Endothelial cell (in vitro differentiated cells): ENCODE data around the gene VN1R4. TPM values are rescaled to one million over a fixed set of nuclear protein-coding genes. Genes with fewer than 3 reads are reported as not detected.
A peak's percentile ranks its signal among the peaks of the same experiment; 100 is the strongest.
"Not testable (repeated sequence)": the region's sequence is repeated elsewhere in the genome, so short reads cannot be mapped to it uniquely, and the experiment has no call there.

Experiments used
- DNase-seq: peaks from one replicate; pipeline ENCODE4 v3.0.0; 2021; ENCODE audit warnings: low spot score
- H3K27ac Mint-ChIP-seq: one replicate; pipeline ENCODE4 v1.8.0; 2021; ENCODE audit warnings: mixed read lengths, inconsistent platforms; ENCODE audit not compliant: unreplicated experiment
- H3K27me3 Mint-ChIP-seq: one replicate; pipeline ENCODE4 v1.8.0; 2021; ENCODE audit warnings: mild to moderate bottlenecking, moderate library complexity, mixed read lengths, inconsistent platforms; ENCODE audit not compliant: unreplicated experiment
- H3K36me3 Mint-ChIP-seq: one replicate; pipeline ENCODE4 v1.8.0; 2021; ENCODE audit warnings: mild to moderate bottlenecking, low read depth, mixed read lengths, inconsistent platforms; ENCODE audit not compliant: unreplicated experiment
- H3K4me1 Mint-ChIP-seq: one replicate; pipeline ENCODE4 v1.8.0; 2021; ENCODE audit warnings: mild to moderate bottlenecking, mixed read lengths, inconsistent platforms; ENCODE audit not compliant: unreplicated experiment
- H3K4me3 Mint-ChIP-seq: one replicate; pipeline ENCODE4 v1.8.0; 2021; ENCODE audit warnings: mild to moderate bottlenecking, mixed read lengths, inconsistent platforms; ENCODE audit not compliant: unreplicated experiment
- H3K9me3 Mint-ChIP-seq: one replicate; pipeline ENCODE4 v1.8.0; 2021; ENCODE audit warnings: mixed read lengths, inconsistent platforms; ENCODE audit not compliant: unreplicated experiment
- total RNA-seq: library from RNA; stranded (reverse); fragmentation: NEBNext Ultra II Directional; extraction: Animal tissue kit (Norgen Biotek cat#: 25700); gene quantifications from one replicate; pipeline ENCODE4 v1.2.1, GENCODE V29; 2021; ENCODE audit not compliant: unreplicated experiment
- TF ChIP-seq, protein P1 (sequence below): fragments of 200-600 bp; sonication (generic); IDR thresholded peaks from one replicate; pipeline ENCODE4 v1.5.0; 2021; ENCODE audit warnings: antibody characterized with exemption; ENCODE audit not compliant: unreplicated experiment

VN1R4 gene
- total RNA-seq, 1 donor from 2014 or later, result not detected

DNA sequence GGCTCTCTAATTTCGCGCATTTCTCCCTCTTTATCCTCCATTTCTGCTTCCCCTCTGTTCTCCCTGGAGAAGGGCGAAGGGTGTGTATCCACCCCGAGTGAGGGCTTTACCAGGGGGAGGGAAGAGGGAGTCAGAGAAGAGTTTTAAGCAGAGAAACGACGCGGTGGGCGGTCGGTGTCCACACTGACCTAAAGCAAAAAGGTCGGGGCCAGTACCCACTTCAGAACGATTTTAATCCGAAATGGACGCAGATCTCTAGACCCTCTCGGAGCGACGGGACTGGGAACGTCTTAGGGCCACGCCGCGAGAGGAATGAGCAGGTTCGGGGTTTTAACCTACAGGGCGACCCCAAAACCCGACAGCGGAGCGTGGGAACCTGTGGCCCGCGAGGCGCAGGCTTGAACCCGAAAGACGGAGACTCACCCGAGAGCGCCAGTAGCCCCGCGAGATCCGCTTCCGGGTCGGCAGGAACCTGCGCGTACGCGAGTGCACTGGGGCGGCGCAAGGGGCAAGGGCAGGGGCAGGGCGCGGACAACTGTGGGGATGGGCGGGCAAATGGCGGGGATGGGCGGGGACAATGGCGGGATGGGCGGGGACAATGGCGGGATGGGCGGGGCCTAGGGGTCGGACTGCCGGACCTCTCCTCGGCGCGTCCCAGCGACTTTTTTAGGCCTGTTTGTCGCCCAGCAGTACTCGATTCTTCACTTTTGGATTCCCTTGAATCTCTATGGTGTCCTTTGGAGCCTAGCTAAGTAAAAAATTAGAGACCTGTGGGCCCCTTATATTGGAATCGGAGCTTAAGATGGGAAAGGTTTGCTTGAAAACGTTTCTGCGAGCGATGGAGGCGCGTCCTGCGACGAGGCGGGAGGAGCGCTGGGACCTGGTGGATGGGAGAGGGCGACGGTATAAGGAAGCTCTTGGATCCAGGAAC lies 12.8 kb downstream of the VN1R4 start, which contains the start of gene ZNF677:
TSS of gene ZNF677 (minus strand) at position 463 of the 931 bp plus-strand sequence. CDS start 3,323 bp downstream, outside the sequence.
- peak within 1 kb of the TSS; percentile 91 for H3K4me3 Mint-ChIP-seq
- peak; percentile 83 for DNase-seq

DNA sequence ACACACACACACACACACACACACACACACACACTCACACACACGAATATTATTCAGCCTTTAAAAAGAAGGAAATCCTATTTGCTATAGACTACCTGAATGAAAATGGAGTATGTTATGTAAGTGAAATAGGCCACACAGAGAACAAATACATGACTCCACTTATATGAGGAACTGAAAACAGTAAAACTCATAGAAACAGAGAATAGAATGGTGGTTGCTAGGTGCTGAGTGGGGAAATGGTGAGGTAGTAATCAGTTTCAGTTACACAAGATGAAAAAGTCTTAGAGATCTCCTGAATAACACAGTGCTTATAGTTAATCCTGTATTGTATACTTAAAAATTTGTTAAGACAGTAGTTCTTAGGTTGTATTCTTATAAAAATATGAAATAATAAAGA lies 21.0 kb downstream of the VN1R4 start:
- peaks cover 90% of the 10 kb centered on the region for H3K36me3 Mint-ChIP-seq
- no peak for DNase-seq
- H3K4me3 Mint-ChIP-seq, result peak overlapping the region; percentile 76
- TF ChIP-seq, protein P1, sequence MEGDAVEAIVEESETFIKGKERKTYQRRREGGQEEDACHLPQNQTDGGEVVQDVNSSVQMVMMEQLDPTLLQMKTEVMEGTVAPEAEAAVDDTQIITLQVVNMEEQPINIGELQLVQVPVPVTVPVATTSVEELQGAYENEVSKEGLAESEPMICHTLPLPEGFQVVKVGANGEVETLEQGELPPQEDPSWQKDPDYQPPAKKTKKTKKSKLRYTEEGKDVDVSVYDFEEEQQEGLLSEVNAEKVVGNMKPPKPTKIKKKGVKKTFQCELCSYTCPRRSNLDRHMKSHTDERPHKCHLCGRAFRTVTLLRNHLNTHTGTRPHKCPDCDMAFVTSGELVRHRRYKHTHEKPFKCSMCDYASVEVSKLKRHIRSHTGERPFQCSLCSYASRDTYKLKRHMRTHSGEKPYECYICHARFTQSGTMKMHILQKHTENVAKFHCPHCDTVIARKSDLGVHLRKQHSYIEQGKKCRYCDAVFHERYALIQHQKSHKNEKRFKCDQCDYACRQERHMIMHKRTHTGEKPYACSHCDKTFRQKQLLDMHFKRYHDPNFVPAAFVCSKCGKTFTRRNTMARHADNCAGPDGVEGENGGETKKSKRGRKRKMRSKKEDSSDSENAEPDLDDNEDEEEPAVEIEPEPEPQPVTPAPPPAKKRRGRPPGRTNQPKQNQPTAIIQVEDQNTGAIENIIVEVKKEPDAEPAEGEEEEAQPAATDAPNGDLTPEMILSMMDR, result no peak
- no peaks in the 10 kb centered on the region for H3K4me1 Mint-ChIP-seq
- peaks cover 54% of the 10 kb centered on the region for H3K9me3 Mint-ChIP-seq
- peaks cover 1% of the 10 kb centered on the region for H3K27me3 Mint-ChIP-seq
- H3K27ac Mint-ChIP-seq, result no peak overlapping the region

More for the DNA sequence above, 12.8 kb downstream of the VN1R4 start, which contains the start of gene ZNF677:
- peak within 1 kb of the TSS; percentile 72 for H3K27ac Mint-ChIP-seq
- H3K9me3 Mint-ChIP-seq, result peaks cover 23% of the 10 kb centered on the region
- TF ChIP-seq, protein P1, result no peak
- peaks cover 3% of the 10 kb centered on the region for H3K27me3 Mint-ChIP-seq
- H3K4me1 Mint-ChIP-seq, result peaks cover 6% of the 10 kb centered on the region
- peaks cover 45% of the 10 kb centered on the region for H3K36me3 Mint-ChIP-seq

DNA sequence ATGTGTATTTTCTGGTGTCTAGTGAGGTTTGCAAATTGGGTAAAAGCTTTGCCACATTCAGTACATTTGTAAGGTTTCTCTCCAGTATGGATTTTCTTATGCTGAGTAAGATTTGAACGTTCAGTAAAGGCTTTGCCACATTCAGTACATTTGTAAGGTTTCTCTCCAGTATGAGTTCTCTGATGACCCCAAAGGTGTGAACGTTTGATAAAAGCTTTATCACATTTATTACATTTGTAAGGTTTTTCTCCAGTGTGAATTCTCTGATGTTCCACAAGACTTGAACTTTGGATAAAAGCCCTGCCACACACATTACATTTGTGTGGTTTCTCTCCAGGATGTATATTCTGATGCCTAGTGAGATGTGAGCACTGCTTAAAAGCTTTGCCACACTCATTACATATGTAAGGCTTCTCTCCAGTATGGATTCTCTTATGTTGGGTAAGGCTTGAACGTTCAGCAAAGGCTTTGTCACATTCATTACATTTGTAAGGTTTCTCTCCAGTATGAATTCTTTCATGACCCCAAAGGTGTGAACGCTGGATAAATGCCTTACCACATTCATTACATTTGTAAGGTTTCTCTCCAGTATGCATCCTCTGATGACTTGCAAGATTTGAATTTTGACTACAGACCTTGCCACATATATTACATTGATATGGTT lies 30.3 kb downstream of the VN1R4 start:
- peak overlapping the region; percentile 74 for H3K4me3 Mint-ChIP-seq
- DNase-seq, result no peak
- H3K27ac Mint-ChIP-seq, result no peak overlapping the region
- no peaks in the 10 kb centered on the region for H3K27me3 Mint-ChIP-seq
- H3K9me3 Mint-ChIP-seq, result peaks cover 39% of the 10 kb centered on the region
- TF ChIP-seq, protein P1, result no peak
- no peaks in the 10 kb centered on the region for H3K4me1 Mint-ChIP-seq
- H3K36me3 Mint-ChIP-seq, result peaks cover 60% of the 10 kb centered on the region

DNA sequence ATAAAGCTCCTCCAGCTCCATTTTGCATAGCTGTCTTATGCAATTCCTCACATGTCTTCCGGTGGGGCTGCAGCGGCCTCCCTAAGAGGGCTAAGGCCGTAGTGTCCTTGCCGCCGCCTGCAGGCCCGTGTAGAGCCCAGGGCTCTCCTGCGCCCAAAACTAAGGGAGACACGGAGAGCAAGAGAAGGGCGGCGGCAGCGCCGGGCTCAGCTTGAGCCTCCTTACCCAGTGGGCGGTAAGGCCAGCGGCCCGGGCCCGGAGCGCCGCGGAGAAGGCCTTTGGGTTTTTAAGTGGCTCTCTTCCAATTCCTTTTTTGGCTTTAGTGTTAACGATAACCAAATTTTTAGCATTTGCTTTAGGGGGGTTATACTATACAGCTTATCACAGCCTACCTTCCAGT lies 42.9 kb downstream of the VN1R4 start:
- H3K4me1 Mint-ChIP-seq, result no peaks in the 10 kb centered on the region
- H3K27me3 Mint-ChIP-seq, result peaks cover 7% of the 10 kb centered on the region
- TF ChIP-seq, protein P1, result no peak
- H3K27ac Mint-ChIP-seq, result no peak overlapping the region
- H3K4me3 Mint-ChIP-seq, result no peak overlapping the region
- peaks cover 37% of the 10 kb centered on the region for H3K9me3 Mint-ChIP-seq
- peaks cover 32% of the 10 kb centered on the region for H3K36me3 Mint-ChIP-seq
- DNase-seq, result no peak

DNA sequence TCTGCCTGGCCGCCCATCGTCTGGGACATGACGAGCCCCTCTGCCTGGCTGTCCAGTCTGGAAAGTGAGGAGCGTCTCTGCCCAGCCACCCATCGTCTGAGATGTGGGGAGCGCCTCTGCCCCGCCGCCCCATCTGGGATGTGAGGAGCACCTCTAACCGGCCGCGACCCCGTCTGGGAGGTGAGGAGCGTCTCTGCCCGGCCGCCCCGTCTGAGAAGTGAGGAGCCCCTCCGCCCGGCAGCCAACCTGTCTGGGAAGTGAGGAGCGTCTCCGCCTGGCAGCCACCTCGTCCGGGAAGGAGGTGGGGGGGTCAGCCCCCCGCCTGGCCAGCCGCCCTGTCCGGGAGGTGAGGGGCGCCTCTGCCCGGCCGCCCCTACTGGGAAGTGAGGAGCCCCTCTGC lies 44.8 kb downstream of the VN1R4 start:
- not testable (repeated sequence) for H3K4me1 Mint-ChIP-seq, H3K27ac Mint-ChIP-seq, H3K27me3 Mint-ChIP-seq, DNase-seq, H3K4me3 Mint-ChIP-seq
- Mint-ChIP-seq H3K36me3 (peaks cover 32% of the 10 kb centered on the region), H3K9me3 (peaks cover 27% of the 10 kb centered on the region)

Other genes starting within 250 kb of the VN1R4 start
- gene ERVV-2, start 223.0 kb downstream of the VN1R4 start, total RNA-seq, result not detected
- 36.3 TPM for gene ZNF160, start 164.3 kb downstream of the VN1R4 start, total RNA-seq
- 8.7 TPM for gene ZNF415, start 134.8 kb downstream of the VN1R4 start, total RNA-seq
- 14.9 TPM for gene ZNF347, start 108.7 kb downstream of the VN1R4 start, total RNA-seq
- gene ZNF665, start 74.4 kb downstream of the VN1R4 start, total RNA-seq, result 3.8 TPM
- 32.2 TPM for gene ZNF677, start 12.8 kb downstream of the VN1R4 start, total RNA-seq
- not detected for gene VN1R2, start 9.4 kb downstream of the VN1R4 start, total RNA-seq
- 8.6 TPM for gene ZNF845, start 66.0 kb upstream of the VN1R4 start, total RNA-seq
- gene ZNF525, start 98.0 kb upstream of the VN1R4 start, total RNA-seq, result 8.6 TPM
- gene ZNF765, start 127.4 kb upstream of the VN1R4 start, total RNA-seq, result 17.8 TPM
- 21.9 TPM for gene ZNF761, start 164.3 kb upstream of the VN1R4 start, total RNA-seq
- gene ZNF813, start 200.0 kb upstream of the VN1R4 start, total RNA-seq, result 29.9 TPM